Upper lobe of left lung (tissue), 4 donors: ENCODE measurements around the gene CMSS1.

Experiments used
- EP300 ChIP-seq, 4 donors: sonication (generic); formaldehyde crosslinking; IDR thresholded peaks; one replicate each; pipeline ENCODE4 v1.5.1; 2017; ENCODE audit warnings: antibody characterized with exemption in 4 of 4, control low read depth in 2 of 4
- POLR2A ChIP-seq, 4 donors: fragments of 450-650 bp; IDR thresholded peaks; one replicate each; pipeline ENCODE4 v1.5.1; 2016 to 2017; ENCODE audit warnings: antibody characterized with exemption in 4 of 4, mild to moderate bottlenecking in 2 of 4
- POLR2AphosphoS5 ChIP-seq, 2 donors: sonication (generic); formaldehyde crosslinking; IDR thresholded peaks; one replicate each; pipeline ENCODE4 v1.5.1; 2017; ENCODE audit warnings: antibody characterized with exemption in 2 of 2
- TF ChIP-seq, protein P1 (sequence below), 6 experiments: fragments of 450-650 bp in 4 of 6; fragments of 200-600 bp in 2 of 6; sonication (generic) in 2 of 6; IDR thresholded peaks; one replicate each; pipeline ENCODE4 v1.5.1; 2016 to 2019; ENCODE audit warnings: antibody characterized with exemption in 6 of 6

DNA sequence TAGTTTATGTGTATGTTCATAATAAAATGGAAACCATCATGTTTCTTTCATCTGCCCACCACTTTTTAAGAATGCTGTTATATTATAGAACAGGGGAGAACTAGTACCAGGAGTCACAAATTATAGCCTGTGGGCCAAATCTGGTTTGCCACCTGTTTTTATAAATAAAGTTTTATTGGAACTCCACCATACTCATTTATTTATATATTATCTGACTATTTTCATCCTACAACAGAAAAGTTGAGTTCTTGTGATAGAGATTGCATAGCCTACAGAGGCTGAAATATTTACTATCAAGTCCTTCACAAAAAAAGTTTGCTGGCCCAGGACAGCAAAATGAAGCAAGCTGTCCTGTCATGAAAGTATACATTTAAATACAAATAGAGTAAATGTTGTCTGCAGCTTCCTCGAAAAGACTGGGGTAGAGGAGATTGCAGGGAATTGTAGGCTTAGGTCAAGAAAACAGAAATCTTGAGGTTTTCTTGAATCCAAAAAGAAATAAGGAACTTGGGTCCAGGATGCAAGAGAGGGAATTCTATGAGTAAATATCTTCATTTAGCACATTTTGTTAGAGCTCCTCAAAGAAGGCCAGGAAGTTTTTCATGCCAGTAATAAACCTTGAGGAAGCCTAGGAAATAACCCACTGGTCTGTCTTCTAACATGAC, 255.5 kb downstream of the CMSS1 start:
- TF ChIP-seq, protein P1, sequence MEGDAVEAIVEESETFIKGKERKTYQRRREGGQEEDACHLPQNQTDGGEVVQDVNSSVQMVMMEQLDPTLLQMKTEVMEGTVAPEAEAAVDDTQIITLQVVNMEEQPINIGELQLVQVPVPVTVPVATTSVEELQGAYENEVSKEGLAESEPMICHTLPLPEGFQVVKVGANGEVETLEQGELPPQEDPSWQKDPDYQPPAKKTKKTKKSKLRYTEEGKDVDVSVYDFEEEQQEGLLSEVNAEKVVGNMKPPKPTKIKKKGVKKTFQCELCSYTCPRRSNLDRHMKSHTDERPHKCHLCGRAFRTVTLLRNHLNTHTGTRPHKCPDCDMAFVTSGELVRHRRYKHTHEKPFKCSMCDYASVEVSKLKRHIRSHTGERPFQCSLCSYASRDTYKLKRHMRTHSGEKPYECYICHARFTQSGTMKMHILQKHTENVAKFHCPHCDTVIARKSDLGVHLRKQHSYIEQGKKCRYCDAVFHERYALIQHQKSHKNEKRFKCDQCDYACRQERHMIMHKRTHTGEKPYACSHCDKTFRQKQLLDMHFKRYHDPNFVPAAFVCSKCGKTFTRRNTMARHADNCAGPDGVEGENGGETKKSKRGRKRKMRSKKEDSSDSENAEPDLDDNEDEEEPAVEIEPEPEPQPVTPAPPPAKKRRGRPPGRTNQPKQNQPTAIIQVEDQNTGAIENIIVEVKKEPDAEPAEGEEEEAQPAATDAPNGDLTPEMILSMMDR (IDR thresholded peaks at IDR 0.05) = no peak
- TF ChIP-seq POLR2A (IDR thresholded peaks at IDR 0.05) (no peak), EP300 (IDR thresholded peaks at IDR 0.05) (no peak), POLR2AphosphoS5 (IDR thresholded peaks at IDR 0.05) (no peak)
